B cell (primary cell): Measurements from ENCODE around the gene HOXA11. TPM values are rescaled to one million over a fixed set of nuclear protein-coding genes. Genes with fewer than 3 reads are reported as not detected.

Source experiments
- ATAC-seq: fragments of 200-7000 bp; cut with Tn5 transposase; one replicate; pipeline ENCODE4 v1.10.0; 2021; ENCODE audit warnings: low read depth, mild to moderate bottlenecking, moderate number of reproducible peaks, moderate library complexity
- CTCF ChIA-PET: fragments of 350-600 bp; sonication (Branson Sonifier 250); formaldehyde crosslinking; loops from one replicate; lab custom pipeline; 2021; ENCODE audit warnings: antibody characterized with exemption, inconsistent platforms; lab: Charles Lee
- POLR2A ChIA-PET: fragments of 350-600 bp; sonication (Branson Sonifier 250); formaldehyde crosslinking; loops from one replicate; lab custom pipeline; 2021; ENCODE audit warnings: antibody characterized with exemption; lab: Charles Lee
- DNase-seq: peaks from one replicate; pipeline ENCODE4 v3.0.0; 2013
- H2AFZ ChIP-seq: 2 replicates; pipeline ENCODE4 v1.6.1; 2012; ENCODE audit warnings: mild to moderate bottlenecking, low read depth, low read length; ENCODE audit not compliant: insufficient read depth, poor library complexity, severe bottlenecking
- H3K27ac ChIP-seq, 2 donors: 1 replicate in 1 of 2; 2 replicates in 1 of 2; pipeline ENCODE4 v1.5.1; 2012 to 2013; ENCODE audit warnings: low read length in 2 of 2, mild to moderate bottlenecking in 2 of 2, moderate library complexity in 1 of 2
- H3K27me3 ChIP-seq, 4 experiments: fragments of 200-600 bp in 1 of 4; sonication (generic) in 1 of 4; replicated peaks in 1 of 4; 1 replicate in 2 of 4; 2 replicates in 2 of 4; pipeline versions ENCODE4 v1.6.1 to v1.7.0; 2013 to 2016; ENCODE audit warnings: low read length in 3 of 4, mild to moderate bottlenecking in 2 of 4, mixed read lengths in 1 of 4, moderate library complexity in 1 of 4; ENCODE audit not compliant: insufficient read depth in 4 of 4, control insufficient read depth in 3 of 4; ENCODE audit errors: control extremely low read depth in 1 of 4
- H3K36me3 ChIP-seq, 2 experiments: replicated peaks in 1 of 2; 1 replicate in 1 of 2; 2 replicates in 1 of 2; pipeline versions ENCODE4 v1.6.1 to v1.7.1; 2013; ENCODE audit warnings: low read length in 1 of 2; ENCODE audit not compliant: insufficient read depth in 2 of 2, control insufficient read depth in 1 of 2; ENCODE audit errors: control extremely low read depth in 1 of 2, extremely low read depth in 1 of 2
- H3K4me1 ChIP-seq, 2 donors: fragments of 200-600 bp in 1 of 2; sonication (generic) in 1 of 2; 1 replicate in 1 of 2; 2 replicates in 1 of 2; pipeline versions ENCODE4 v1.5.1 to v1.6.1; 2013 to 2017; ENCODE audit warnings: low read length in 2 of 2; ENCODE audit not compliant: control insufficient read depth in 2 of 2, insufficient read depth in 2 of 2
- H3K4me2 ChIP-seq: replicated peaks from 2 replicates; pipeline ENCODE3; 2012; ENCODE audit warnings: mild to moderate bottlenecking, low read depth, low read length; ENCODE audit not compliant: poor library complexity, severe bottlenecking
- H3K4me3 ChIP-seq, 5 experiments: fragments of 200-600 bp in 1 of 5; sonication (generic) in 1 of 5; 1 replicate in 3 of 5; 2 replicates in 2 of 5; pipeline versions ENCODE4 v1.5.1 to v1.7.0; 2011 to 2016; ENCODE audit warnings: low read length in 4 of 5, mild to moderate bottlenecking in 4 of 5, low read depth in 2 of 5, control low read depth in 1 of 5, moderate library complexity in 1 of 5; ENCODE audit not compliant: insufficient read depth in 1 of 5; ENCODE audit errors: control extremely low read depth in 1 of 5, extremely low read depth in 1 of 5
- H3K79me2 ChIP-seq: fragments of 200-600 bp; sonication (generic); one replicate; pipeline ENCODE4 v1.6.0; 2016; ENCODE audit warnings: low read length; ENCODE audit not compliant: control insufficient read depth, insufficient read depth
- H3K9ac ChIP-seq: fragments of 200-600 bp; sonication (generic); 2 replicates; pipeline ENCODE4 v1.6.1; 2017; ENCODE audit warnings: mild to moderate bottlenecking, low read length, moderate library complexity
- H3K9me3 ChIP-seq, 3 donors: one replicate each; pipeline versions ENCODE4 v1.6.1 to v1.7.1; 2013; ENCODE audit warnings: low read length in 2 of 3; ENCODE audit not compliant: control insufficient read depth in 2 of 3, insufficient read depth in 1 of 3; ENCODE audit errors: control extremely low read depth in 1 of 3
- H4K20me1 ChIP-seq: 2 replicates; pipeline ENCODE4 v1.6.0; 2012; ENCODE audit warnings: mild to moderate bottlenecking, low read length; ENCODE audit not compliant: insufficient read depth, control insufficient read depth, poor library complexity, severe bottlenecking
- H3K27ac Mint-ChIP-seq: one replicate; pipeline ENCODE4 v1.8.0; 2021; ENCODE audit warnings: mixed read lengths
- H3K27me3 Mint-ChIP-seq: one replicate; pipeline ENCODE4 v1.8.0; 2021; ENCODE audit warnings: mixed read lengths
- H3K4me1 Mint-ChIP-seq: one replicate; pipeline ENCODE4 v1.8.0; 2021; ENCODE audit warnings: mixed read lengths
- H3K4me3 Mint-ChIP-seq: one replicate; pipeline ENCODE4 v1.8.0; 2021; ENCODE audit warnings: mixed read lengths
- H3K9me3 Mint-ChIP-seq: one replicate; pipeline ENCODE4 v1.8.0; 2022; ENCODE audit warnings: mixed read lengths; ENCODE audit not compliant: insufficient read depth
- EZH2 ChIP-seq: IDR thresholded peaks from 2 replicates; pipeline ENCODE4 v1.6.1; 2012; ENCODE audit warnings: borderline replicate concordance, low read depth, mild to moderate bottlenecking, moderate library complexity, low read length; ENCODE audit not compliant: insufficient read depth, poor library complexity, severe bottlenecking
- WGBS: methylation state at CpG from one replicate; pipeline ENCODE4 v1.1.5; 2013; ENCODE audit warnings: missing lambda C conversion rate; ENCODE audit not compliant: insufficient coverage; 5-methylcytosine and 5-hydroxymethylcytosine counted together
- intact Hi-C: fragments of 100-400 bp; cut with micrococcal nuclease; formaldehyde crosslinking; loops from one replicate; pipeline ENCODE4 v1.10.0; 2022
- polyA plus RNA-seq: library from polyadenylated mRNA; depleted of rRNA; stranded (reverse); fragments of >200 nt; gene quantifications from 2 replicates; pipeline ENCODE4 v1.2.3, GENCODE V29; 2012
- total RNA-seq, 2 donors: library from RNA; stranded (reverse); fragments of 120-200 nt in 1 of 2; gene quantifications; 1 replicate in 1 of 2; 2 replicates in 1 of 2; pipeline versions ENCODE4 v1.2.3 to v1.2.4, GENCODE V29; 2013 to 2022
- TF ChIP-seq, protein P1 (sequence below): fragments of 200-600 bp; IDR thresholded peaks from one replicate; pipeline ENCODE4 v1.8.0; 2022; ENCODE audit warnings: antibody characterized with exemption, mild to moderate bottlenecking

HOXA11 gene
- total and polyA plus RNA-seq, 2 donors (not counting 1 experiment from before 2014, with no cell fraction given) = not detected

DNA sequence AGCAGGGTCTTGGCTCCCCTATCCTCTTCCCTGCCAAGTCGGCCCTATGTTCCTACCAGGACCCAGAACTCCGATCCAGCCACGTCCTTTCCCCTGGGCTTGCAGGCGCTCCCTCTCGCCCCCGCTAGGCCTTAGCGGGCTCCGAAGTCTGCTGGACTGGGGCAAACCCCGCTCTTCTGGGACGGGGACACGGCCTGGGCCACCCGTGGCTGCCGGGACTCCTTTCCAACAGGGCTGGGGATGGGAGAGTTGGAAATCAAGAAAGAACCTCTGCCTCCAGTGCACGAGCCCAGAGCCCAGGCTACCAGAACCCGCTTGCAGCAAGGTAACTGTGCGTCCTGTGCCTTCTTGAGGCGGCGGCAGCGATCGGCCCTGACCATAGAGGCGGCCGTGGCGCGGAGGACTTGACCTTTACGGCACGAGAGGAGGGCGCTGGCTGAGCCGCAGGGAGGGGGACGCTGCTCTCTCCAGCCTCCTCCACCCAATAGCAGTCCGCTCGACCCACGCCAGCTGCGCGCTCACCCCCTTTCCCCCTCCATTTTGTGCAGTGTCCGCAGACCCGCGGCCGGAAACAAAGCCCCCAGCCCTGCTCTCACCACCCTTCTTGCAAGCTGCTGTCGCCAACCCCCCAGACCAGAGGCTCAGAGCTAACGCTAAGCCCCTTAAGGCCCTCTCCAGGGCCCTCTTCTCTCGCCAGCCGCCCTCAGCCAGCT is 7.0 kb upstream of the HOXA11 start:
- Histone ChIP-seq H3K4me2 (peak overlapping the region; percentile 75), H4K20me1 (no peaks in the 10 kb centered on the region), H2AFZ (no peak overlapping the region), H3K79me2 (no peaks in the 10 kb centered on the region), H3K27ac (no peak overlapping the region), H3K27me3 (peaks cover 3 to 91% (median 79%) of the 10 kb centered on the region in 4 experiments), H3K9ac (peak overlapping the region; percentile 36), H3K4me3 (peak overlapping the region in 1 of 5 experiments; percentile 45), H3K4me1 (peaks cover 39 to 65% of the 10 kb centered on the region in 2 donors), H3K9me3 (peaks cover 2 to 58% (median 6%) of the 10 kb centered on the region in 3 donors), H3K36me3 (no peaks in the 10 kb centered on the region)
- H3K27me3 Mint-ChIP-seq = peaks cover 86% of the 10 kb centered on the region
- ChIA-PET POLR2A (interaction anchor here (0.5 to 0.7 kb wide), 3 partner anchors 17 to 77 kb away, joined by 3 to 4 read pairs (median 4); no protein-coding TSS in a partner anchor), CTCF (interaction anchor here (0.7 to 1.3 kb wide), 8 partner anchors 9 to 728 kb away, joined by 3 to 5 read pairs (median 3); no protein-coding TSS in a partner anchor)
- DNase-seq (peak; percentile 37), ATAC-seq (no peak)
- H3K4me3 Mint-ChIP-seq = peak overlapping the region; percentile 61
- peaks cover 31% of the 10 kb centered on the region for H3K4me1 Mint-ChIP-seq
- no peaks in the 10 kb centered on the region for H3K9me3 Mint-ChIP-seq
- 18% methylated on average over 42 of the region's 42 CpGs for WGBS
- intact Hi-C loops = loop anchor here (10.0 kb wide), 1 partner anchor 413 kb away; no protein-coding TSS in a partner anchor
- TF ChIP-seq EZH2 = no peak
- TF ChIP-seq, protein P1, sequence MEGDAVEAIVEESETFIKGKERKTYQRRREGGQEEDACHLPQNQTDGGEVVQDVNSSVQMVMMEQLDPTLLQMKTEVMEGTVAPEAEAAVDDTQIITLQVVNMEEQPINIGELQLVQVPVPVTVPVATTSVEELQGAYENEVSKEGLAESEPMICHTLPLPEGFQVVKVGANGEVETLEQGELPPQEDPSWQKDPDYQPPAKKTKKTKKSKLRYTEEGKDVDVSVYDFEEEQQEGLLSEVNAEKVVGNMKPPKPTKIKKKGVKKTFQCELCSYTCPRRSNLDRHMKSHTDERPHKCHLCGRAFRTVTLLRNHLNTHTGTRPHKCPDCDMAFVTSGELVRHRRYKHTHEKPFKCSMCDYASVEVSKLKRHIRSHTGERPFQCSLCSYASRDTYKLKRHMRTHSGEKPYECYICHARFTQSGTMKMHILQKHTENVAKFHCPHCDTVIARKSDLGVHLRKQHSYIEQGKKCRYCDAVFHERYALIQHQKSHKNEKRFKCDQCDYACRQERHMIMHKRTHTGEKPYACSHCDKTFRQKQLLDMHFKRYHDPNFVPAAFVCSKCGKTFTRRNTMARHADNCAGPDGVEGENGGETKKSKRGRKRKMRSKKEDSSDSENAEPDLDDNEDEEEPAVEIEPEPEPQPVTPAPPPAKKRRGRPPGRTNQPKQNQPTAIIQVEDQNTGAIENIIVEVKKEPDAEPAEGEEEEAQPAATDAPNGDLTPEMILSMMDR = no peak
- peak overlapping the region; percentile 37 for H3K27ac Mint-ChIP-seq

DNA sequence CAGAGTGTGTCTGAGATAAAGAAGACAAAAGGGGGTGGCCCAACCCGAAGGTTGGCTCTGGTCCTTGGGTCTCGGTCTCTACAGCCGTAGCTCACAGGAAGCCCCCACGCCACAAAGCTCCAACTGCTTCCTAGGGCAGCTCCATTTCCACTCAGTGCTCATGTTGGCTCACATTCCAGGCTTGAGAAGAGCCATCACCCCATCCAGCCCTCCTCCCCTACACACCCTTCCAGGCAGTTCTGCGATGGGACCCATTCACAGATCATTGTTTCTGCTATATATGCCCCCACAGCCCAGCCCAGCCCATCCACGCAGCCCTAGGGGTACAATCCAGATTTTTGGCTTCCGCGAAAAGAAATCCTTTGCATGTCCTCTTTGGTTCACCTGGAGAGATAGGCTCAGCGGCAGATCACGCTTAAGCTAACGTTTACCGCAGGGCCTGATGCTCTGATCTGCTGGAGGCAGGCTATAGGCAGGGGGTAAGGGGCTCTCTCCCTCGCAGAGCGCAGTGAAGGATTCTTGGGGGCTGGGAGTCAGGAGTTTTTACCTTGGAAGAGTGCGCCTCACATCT is 6.2 kb upstream of the HOXA11 start:
- intact Hi-C loops = loop anchor here (10.0 kb wide), 1 partner anchor 414 kb away; no protein-coding TSS in a partner anchor
- Mint-ChIP-seq H3K4me1 (peaks cover 31% of the 10 kb centered on the region), H3K27me3 (peaks cover 88% of the 10 kb centered on the region), H3K27ac (peak overlapping the region; percentile 50), H3K4me3 (peak overlapping the region; percentile 56), H3K9me3 (no peaks in the 10 kb centered on the region)
- Histone ChIP-seq H3K4me3 (no peak overlapping the region), H3K36me3 (no peaks in the 10 kb centered on the region), H3K27ac (no peak overlapping the region), H3K4me2 (no peak overlapping the region), H4K20me1 (no peaks in the 10 kb centered on the region), H3K79me2 (no peaks in the 10 kb centered on the region), H3K9me3 (peaks cover 2 to 58% (median 6%) of the 10 kb centered on the region in 3 donors), H3K4me1 (peaks cover 39 to 64% of the 10 kb centered on the region in 2 donors), H3K27me3 (peaks cover 2 to 97% (median 80%) of the 10 kb centered on the region in 4 experiments), H2AFZ (no peak overlapping the region), H3K9ac (no peak overlapping the region)
- ChIA-PET POLR2A (no interaction called here), CTCF (interaction anchor here (1.0 to 5.9 kb wide), 4 partner anchors 8 to 822 kb away, joined by 3 to 28 read pairs (median 4); no protein-coding TSS in a partner anchor)
- TF ChIP-seq EZH2 = no peak
- TF ChIP-seq, protein P1 = no peak
- WGBS = 35% methylated on average over 15 of the region's 15 CpGs
- DNase-seq (no peak), ATAC-seq (no peak)
